ENCODE data around the gene TMTC1.

DNA sequence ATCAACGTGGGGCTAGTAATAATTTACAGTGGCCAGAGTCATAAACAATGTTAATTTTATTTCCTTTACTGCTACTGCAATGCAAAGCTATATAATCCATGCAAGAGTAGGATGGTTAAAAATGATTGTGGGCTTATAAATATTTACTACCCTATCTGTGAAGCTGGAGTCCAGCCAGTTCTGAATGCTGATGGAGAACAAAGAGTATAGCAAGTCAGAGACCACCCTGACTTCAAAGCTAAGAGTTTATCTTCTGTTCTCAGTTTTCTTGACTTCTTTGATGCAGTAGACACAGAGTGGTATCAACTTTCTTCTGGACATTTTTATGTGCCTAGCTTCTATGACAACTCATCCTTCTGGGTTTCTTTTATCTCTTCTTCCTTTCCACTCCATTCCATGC is 252.3 kb downstream of the TMTC1 start:
- TF ChIP-seq SRF (IDR thresholded peaks at IDR 0.05; ENCODE audit: low read depth, low read length) (no peak), HDAC2 (IDR thresholded peaks at IDR 0.05; ENCODE audit: borderline replicate concordance in 1 of 2, low read depth in 2 of 2, low read length in 2 of 2) (no peak), TEAD4 (IDR thresholded peaks at IDR 0.05; ENCODE audit: low read depth, low read length) (no peak), BCL11A (IDR thresholded peaks at IDR 0.05; ENCODE audit: low read depth in 2 of 2, low read length in 2 of 2) (no peak), YY1 (IDR thresholded peaks at IDR 0.05; ENCODE audit: low read depth, low read length) (no peak)
- TF ChIP-seq, protein P1, sequence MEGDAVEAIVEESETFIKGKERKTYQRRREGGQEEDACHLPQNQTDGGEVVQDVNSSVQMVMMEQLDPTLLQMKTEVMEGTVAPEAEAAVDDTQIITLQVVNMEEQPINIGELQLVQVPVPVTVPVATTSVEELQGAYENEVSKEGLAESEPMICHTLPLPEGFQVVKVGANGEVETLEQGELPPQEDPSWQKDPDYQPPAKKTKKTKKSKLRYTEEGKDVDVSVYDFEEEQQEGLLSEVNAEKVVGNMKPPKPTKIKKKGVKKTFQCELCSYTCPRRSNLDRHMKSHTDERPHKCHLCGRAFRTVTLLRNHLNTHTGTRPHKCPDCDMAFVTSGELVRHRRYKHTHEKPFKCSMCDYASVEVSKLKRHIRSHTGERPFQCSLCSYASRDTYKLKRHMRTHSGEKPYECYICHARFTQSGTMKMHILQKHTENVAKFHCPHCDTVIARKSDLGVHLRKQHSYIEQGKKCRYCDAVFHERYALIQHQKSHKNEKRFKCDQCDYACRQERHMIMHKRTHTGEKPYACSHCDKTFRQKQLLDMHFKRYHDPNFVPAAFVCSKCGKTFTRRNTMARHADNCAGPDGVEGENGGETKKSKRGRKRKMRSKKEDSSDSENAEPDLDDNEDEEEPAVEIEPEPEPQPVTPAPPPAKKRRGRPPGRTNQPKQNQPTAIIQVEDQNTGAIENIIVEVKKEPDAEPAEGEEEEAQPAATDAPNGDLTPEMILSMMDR (IDR thresholded peaks at IDR 0.05; ENCODE audit: control extremely low read depth in 1 of 3, insufficient read depth in 1 of 3, low read depth in 1 of 3, low read length in 3 of 3) = no peak
